Adrenal gland (tissue), 5 donors: ENCODE results near the gene KCNMB1.

Experiments
- CTCF ChIP-seq, 6 experiments: fragments of 450-650 bp in 4 of 6; fragments of 200-600 bp in 2 of 6; sonication (generic) in 1 of 6; IDR thresholded peaks; 1 replicate in 5 of 6; 2 replicates in 1 of 6; pipeline versions ENCODE4 v1.5.1 to v1.8.0; 2016 to 2021; ENCODE audit warnings: antibody characterized with exemption in 6 of 6, mild to moderate bottlenecking in 2 of 6, moderate library complexity in 1 of 6
- POLR2A ChIP-seq, 2 donors: fragments of 450-650 bp; IDR thresholded peaks; one replicate each; pipeline ENCODE4 v1.6.1; 2017; ENCODE audit warnings: antibody characterized with exemption in 2 of 2, mild to moderate bottlenecking in 2 of 2, moderate library complexity in 1 of 2
- donor health status: DM: no; HTN: no; CAD: no.

- no peak for TF ChIP-seq CTCF (IDR thresholded peaks at IDR 0.05)
- TF ChIP-seq POLR2A (IDR thresholded peaks at IDR 0.05) = no peak
Observed at GRCh38 chr5:170327168-170327567, 62.0 kb downstream of the KCNMB1 start.
